ENCODE data around the gene ANKRD55. TPM values are rescaled to one million over a fixed set of nuclear protein-coding genes. Genes with fewer than 3 reads are reported as not detected.
A peak's percentile ranks its signal among the peaks of the same experiment; 100 is the strongest.

ANKRD55 gene
- total and polyA plus RNA-seq, 7 donors = 1.8 to 1.9 TPM; not detected in 5

GRCh38 chr5:56100439-56101176 lies 132.5 kb downstream of the ANKRD55 start:
- TF ChIP-seq POLR2AphosphoS5 (IDR thresholded peaks at IDR 0.05) (no peak), CTCF (IDR thresholded peaks at IDR 0.05) (no peak), POLR2A (IDR thresholded peaks at IDR 0.05) (no peak), EP300 (IDR thresholded peaks at IDR 0.05) (no peak)
- DNase-seq = no peak
- WGBS, 2 donors = 64 to 86% methylated on average over 3 of the region's 3 CpGs
- Histone ChIP-seq H3K27ac (no peak overlapping the region), H3K9me3 (no peaks in the 10 kb centered on the region), H3K4me3 (no peak overlapping the region), H3K27me3 (no peaks in the 10 kb centered on the region), H3K4me1 (no peaks in the 10 kb centered on the region), H3K36me3 (no peaks in the 10 kb centered on the region)
- intact Hi-C loops (cut with DNase I) = no loop called here

- H3K4me1 ChIP-seq = no peaks in the 10 kb centered on the region
- no peaks in the 10 kb centered on the region for H3K36me3 ChIP-seq
- peak overlapping the region in 1 of 4 donors; percentile 19 for H3K27ac ChIP-seq
- H3K27me3 ChIP-seq = no peaks in the 10 kb centered on the region
- TF ChIP-seq EP300 (IDR thresholded peaks at IDR 0.05) (no peak), CTCF (IDR thresholded peaks at IDR 0.05) (no peak), POLR2A (IDR thresholded peaks at IDR 0.05) (no peak), POLR2AphosphoS5 (IDR thresholded peaks at IDR 0.05) (peak in 1 of 4 donors; percentile 32)
- intact Hi-C loops (cut with DNase I) = no loop called here
- H3K4me3 ChIP-seq = no peak overlapping the region
- no peaks in the 10 kb centered on the region for H3K9me3 ChIP-seq
- 76 to 84% methylated on average over 2 of the region's 2 CpGs for WGBS, 2 donors
- DNase-seq = no peak
Observed at GRCh38 chr5:56099346-56099745, 133.8 kb downstream of the ANKRD55 start.

- H3K4me1 ChIP-seq = no peaks in the 10 kb centered on the region
- DNase-seq = no peak
- no peaks in the 10 kb centered on the region for H3K36me3 ChIP-seq
- H3K27ac ChIP-seq = no peak overlapping the region
- no peaks in the 10 kb centered on the region for H3K9me3 ChIP-seq
- 73 to 85% methylated on average over 3 of the region's 3 CpGs for WGBS, 2 donors
- no peak overlapping the region for H3K4me3 ChIP-seq
- no peak for TF ChIP-seq POLR2AphosphoS5 (IDR thresholded peaks at IDR 0.05)
- no peaks in the 10 kb centered on the region for H3K27me3 ChIP-seq
- intact Hi-C loops (cut with DNase I) = no loop called here
Observed at GRCh38 chr5:56097055-56097454, 136.1 kb downstream of the ANKRD55 start.

DNA sequence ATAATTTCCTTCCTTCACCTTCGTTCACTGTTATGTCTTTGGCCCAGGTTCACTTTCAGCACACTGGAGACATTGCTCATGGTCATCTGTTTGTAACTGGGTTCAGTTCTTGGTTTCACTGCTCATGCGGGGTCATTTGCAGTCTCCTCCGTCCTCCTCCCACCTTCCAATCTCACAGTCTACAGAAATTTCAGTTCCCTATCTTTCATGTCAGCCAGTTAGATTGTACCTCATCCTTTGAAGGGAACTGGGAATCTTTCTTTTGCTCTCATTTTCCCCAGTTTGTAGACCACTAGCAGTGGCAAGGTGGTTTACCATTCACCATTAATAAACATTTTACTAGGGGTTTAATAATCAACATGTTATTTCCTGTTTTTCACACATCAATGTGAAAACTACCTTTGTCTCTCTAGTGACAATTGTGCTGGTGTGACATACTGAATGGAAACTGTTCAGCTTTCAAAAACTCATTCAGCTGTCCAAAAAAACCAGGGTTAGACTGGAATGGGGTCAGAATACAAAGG lies 137.5 kb downstream of the ANKRD55 start:
- 79 to 89% methylated on average over 3 of the region's 3 CpGs for WGBS, 2 donors
- TF ChIP-seq POLR2AphosphoS5 (IDR thresholded peaks at IDR 0.05) = no peak
- TF ChIP-seq CTCF (IDR thresholded peaks at IDR 0.05) = no peak
- no peak for TF ChIP-seq POLR2A (IDR thresholded peaks at IDR 0.05)
- TF ChIP-seq EP300 (IDR thresholded peaks at IDR 0.05) = no peak
- Histone ChIP-seq H3K36me3 (no peaks in the 10 kb centered on the region), H3K9me3 (no peaks in the 10 kb centered on the region), H3K4me3 (no peak overlapping the region), H3K4me1 (no peaks in the 10 kb centered on the region), H3K27ac (no peak overlapping the region), H3K27me3 (no peaks in the 10 kb centered on the region)
- no peak for DNase-seq
- intact Hi-C loops (cut with DNase I) = no loop called here

GRCh38 chr5:56094579-56095361 lies 138.4 kb downstream of the ANKRD55 start:
- TF ChIP-seq CTCF (IDR thresholded peaks at IDR 0.05) = no peak
- TF ChIP-seq EP300 (IDR thresholded peaks at IDR 0.05) = no peak
- TF ChIP-seq POLR2A (IDR thresholded peaks at IDR 0.05) = no peak
- no peak for TF ChIP-seq POLR2AphosphoS5 (IDR thresholded peaks at IDR 0.05)
- WGBS, 2 donors = 82 to 90% methylated on average over 10 of the region's 10 CpGs

More at GRCh38 chr5:56094579-56095361, 138.4 kb downstream of the ANKRD55 start:
- Histone ChIP-seq H3K4me3 (no peak overlapping the region), H3K36me3 (no peaks in the 10 kb centered on the region), H3K4me1 (no peaks in the 10 kb centered on the region), H3K27ac (no peak overlapping the region), H3K9me3 (no peaks in the 10 kb centered on the region), H3K27me3 (no peaks in the 10 kb centered on the region)
- intact Hi-C loops (cut with DNase I) = no loop called here
- DNase-seq = no peak

Measured in sigmoid colon (tissue), 7 donors.